NCI-H226 (cell line): ENCODE data around the gene XAB2.
"Not testable (repeated sequence)": the region's sequence is repeated elsewhere in the genome, so short reads cannot be mapped to it uniquely, and the experiment has no call there.

Experiments used
- DNase-seq: peaks from one replicate; pipeline ENCODE4 v3.0.0-alpha.2; 2015

The XAB2 gene

DNA sequence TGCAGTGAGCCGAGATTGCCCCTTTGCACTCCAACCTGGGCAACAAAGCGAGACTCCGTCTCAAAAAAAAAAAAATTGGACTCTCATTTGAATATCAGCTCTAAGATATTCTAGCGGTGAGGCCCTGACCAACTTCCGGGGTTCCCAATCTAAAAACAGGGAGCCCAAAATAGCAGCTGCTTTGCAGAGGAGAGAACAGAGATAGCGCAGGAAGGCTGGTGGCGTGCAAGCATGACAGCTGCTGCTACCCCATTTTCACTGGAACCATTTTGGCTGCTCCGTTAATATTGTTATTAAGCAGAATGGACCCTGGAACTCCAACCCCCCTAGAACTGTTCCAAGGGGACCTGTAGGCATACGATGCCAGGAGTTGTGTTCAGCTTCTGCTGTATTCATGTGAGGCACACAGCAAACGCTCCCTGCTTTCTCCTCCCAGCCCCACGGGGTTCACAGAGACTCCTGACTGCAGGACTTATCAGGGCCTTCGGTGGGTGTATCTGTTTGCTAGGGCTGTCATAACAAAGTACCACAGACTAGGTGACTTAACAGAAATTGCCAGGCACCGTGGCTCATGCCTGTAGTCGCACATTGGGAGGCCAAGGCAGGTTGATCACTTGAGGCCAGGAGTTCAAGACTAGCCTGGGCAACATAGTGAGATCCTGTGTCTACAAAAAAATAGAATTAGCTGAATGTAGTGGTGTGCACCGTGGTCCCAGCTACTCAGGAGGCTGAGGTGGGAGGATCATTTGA, 19.1 kb upstream of the XAB2 start:
- DNase-seq, result no peak

DNA sequence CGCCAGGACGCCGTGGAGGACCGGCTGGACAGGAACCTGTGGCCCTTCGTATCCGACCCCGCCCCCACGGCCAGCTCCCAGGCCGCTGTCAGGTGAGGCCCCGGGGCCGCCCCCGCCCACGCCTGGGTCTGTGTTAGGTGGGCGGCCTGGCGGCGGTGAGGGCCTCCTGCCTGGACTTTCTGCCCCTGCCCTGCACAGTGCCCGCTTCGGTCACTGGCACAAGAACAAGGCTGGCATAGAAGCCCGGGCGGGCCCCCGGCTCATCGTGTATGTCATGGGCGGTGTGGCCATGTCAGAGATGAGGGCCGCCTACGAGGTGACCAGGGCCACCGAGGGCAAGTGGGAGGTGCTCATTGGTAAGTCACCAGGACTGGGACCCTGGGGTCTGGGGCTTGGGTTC, 17.8 kb upstream of the XAB2 start:
- no peak for DNase-seq

DNA sequence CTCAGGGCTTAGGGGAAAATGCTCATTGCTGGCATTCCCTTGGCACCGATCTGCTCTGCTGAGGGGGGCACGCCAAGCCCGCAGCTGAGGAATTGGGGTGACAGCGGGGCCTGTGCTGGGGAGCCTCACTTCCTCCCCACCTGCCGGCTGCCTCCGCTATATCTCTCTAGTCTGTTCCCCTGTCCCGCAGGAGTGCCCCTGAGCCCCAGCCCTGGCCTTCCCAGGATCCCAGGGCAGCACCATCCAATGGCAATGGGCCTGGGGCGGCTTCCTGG, 17.0 kb upstream of the XAB2 start:
- DNase-seq, result no peak

DNA sequence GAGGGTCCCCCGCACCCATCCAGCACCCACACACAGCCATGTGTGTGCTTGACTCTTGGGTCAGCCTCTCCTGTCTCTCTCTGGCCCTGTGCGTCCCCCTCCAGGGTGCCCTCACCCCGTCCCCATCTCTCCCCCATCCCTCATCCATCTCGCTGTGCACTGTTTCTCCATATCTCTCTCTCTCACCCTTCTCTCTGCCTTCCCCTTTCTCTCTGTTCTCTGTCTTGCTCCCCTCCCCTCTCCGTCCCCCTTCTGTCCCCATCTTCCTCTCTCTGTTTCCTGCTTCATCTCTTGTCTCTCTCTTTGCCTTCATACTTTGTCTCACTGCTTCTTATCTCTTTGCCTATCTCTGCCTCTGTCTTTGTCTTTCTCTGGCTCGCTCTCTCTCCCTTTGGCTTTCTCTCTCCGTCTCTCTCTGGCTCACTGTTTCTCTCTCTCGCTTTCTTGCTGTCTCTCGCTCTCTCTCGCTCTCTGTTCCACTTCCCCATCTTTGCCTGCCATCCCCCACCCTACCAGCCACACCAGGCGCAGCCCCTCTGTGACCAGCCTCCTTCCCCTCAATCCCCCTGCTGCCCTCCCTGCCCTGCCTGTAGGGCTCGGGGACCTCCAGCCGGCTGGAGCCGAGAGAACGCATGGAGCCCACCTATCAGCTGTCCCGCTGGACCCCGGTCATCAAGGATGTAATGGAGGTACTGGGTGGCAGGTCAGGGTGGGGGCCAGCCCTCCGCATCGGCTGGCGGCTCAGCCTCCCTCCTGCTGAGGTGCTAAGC, 16.5 kb upstream of the XAB2 start:
- no peak for DNase-seq

DNA sequence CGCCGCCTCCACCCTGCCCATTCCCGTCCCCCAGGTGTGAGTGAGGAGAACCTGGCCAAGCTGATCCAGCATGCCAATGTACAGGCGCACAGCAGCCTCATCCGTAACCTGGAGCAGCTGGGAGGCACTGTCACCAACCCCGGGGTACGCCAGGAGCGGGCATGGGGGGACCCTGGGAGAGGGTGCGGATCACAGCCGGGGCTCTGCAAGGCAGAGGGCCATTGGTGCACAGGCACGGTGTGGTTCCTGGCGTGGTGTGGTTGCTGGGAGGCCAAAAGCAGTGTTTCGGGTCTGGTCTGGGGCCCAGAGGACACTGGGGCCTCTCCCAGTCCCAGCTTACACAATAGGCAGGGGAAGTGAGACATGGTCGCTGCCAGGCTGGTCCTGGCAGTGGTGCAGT, 15.8 kb upstream of the XAB2 start:
- no peak for DNase-seq

DNA sequence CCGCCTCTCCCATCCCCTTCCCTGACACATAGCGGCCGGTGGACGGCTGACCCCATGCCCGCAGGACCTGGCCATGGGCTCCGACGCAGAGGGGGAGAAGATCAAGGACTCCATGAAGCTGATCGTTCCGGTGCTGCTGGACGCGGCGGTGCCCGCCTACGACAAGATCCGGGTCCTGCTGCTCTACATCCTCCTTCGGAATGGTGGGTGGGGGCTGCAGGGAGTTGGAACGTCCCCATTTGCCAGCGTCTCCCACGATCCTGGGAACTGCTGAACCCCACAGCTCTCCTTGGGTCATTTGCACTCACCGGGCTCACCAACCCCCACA, 15.2 kb upstream of the XAB2 start:
- DNase-seq, result no peak

DNA sequence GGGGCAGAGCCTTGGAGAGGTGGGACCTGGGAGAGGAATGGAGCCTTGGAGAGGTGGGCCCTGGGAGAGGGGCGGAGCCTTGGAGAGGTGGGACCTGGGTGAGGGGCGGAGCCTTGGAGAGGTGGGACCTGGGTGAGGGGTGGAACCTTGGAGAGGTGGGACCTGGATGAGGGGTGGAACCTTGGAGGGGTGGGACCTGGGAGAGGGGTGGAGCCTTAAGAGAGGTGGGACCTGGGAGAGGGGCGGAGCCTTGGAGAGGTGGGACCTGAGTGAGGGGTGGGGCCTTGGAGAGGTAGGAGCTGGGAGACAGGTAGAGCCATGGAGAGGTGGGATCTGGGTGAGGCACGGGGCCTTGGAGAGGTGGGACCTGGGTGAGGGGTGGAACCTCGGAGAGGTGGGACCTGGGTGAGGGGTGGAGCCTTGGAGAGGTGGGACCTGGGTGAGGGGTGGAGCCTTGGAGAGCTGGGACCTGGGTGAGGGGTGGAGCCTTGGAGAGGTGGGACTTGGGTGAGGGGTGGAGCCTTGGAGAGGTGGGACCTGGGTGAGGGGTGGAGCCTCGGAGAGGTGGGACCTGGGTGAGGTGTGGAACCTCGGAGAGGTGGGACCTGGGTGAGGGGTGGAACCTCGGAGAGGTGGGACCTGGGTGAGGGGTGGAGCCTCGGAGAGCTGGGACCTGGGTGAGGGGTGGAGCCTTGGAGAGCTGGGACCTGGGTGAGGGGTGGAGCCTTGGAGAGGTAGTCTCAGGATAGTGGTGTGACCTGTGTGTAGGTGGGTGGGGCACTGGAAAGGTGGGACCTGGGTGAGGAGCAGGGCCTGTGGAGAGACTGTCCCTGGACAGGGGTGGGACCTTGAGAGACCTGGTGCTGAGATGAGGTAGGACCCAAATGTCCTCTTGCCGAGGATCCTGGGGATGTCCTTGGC, 14.5 kb upstream of the XAB2 start:
- not testable (repeated sequence) for DNase-seq

DNA sequence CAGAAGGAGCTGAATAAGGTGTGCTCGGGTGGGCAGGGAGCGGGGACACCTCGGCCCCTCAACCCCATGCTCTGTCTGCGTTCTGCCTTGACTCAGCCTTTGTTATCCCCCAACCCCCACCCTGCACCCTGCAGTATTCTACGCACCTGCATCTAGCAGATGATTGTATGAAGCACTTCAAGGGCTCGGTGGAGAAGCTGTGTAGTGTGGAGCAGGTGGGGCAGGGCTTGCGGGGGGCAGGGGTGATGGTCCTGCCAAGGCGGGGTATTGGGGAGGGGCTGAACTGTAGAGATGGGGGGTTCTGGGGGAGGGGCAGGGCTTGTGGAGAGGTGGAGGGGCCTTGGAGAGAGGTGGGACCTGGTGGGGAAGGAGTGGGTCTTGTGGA, 13.7 kb upstream of the XAB2 start:
- DNase-seq, result no peak

DNA sequence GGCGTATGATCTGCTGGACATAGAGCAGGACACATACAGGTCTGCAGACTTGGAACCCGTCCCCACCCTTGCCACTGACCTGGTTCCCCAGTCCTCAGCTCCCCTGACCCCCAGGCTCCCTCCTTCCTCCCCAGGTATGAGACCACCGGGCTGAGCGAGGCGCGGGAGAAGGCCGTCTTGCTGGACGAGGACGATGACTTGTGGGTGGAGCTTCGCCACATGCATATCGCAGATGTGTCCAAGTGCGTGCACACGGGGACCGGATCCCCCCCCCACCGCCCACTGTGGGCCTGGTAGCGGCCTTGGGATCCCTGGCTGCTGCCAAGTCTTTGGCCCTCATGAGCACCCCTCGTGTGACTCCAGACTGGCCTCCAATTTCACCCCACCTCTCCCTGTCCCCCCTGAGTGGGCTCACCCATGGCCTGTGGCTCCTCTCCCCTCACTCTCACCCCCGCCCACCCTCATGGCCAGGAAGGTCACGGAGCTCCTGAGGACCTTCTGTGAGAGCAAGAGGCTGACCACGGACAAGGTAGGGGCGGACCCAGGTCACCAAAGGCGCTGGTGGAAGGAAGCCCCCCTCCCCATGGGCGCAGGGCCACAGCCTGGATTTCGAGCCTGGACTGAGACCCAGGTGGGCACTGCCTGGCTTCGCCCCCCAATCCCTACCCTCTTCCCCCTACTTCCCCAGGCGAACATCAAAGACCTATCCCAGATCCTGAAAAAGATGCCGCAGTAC, 13.1 kb upstream of the XAB2 start:
- DNase-seq, result no peak

DNA sequence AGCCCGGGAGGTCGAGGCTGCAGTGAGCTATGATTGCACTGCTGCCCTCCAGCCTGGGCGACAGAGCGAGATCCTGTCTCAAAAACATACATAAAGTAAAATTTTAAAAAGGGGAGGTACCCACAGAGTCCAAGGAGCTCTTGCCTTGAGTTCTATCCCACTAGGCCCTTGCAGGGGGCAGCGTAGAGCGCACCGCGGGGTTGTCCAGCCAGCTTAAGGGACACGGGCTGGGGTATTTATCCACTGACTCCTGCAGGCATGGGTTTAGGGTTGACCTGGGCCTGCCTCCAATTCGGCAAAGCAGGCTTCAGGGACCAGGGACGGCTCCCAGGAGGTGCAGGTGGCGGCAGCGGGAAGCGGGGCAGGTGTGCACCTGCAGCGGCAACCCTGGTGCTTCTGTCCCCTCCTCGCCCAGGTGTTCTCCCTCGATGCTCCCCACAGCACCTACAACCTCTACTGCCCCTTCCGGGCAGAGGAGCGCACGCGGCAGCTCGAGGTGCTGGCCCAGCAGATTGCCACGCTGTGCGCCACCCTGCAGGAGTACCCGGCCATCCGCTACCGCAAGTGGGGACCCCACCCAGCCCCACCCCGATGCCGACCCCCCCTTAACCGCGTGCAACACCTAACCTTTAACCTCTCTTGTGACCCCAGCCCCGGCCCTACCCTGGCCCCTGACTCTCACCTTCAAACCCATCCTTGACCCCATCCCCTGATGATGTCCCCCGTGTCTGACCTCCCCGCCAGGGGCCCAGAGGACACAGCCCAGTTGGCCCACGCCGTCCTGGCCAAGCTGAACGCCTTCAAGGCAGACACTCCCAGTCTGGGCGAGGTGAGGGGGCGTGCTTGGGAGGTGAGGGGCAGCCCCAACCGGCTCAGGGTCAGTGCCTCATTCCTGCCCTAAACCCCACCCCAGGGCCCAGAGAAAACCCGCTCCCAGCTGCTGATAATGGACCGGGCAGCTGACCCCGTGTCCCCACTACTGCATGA, 12.2 kb upstream of the XAB2 start:
- DNase-seq, result no peak

DNA sequence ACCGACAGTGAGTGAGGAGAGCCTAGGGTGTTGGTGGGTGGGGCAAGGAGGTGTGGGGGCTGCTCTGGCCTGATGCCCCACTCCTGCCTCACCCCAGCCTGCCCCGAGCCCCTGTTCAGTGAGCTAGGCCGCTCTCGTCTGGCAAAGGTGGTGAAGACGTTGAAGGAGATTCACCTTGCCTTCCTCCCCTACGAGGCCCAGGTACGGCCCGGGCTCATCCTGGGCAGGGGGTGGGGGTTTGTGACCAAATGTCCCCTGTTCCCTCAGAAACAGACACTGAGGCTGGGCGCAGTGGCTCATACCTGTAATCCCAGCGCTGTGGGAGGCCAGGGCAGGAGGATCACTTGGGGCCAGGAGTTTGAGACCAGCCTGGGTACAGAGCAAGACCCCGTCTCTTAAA, 11.5 kb upstream of the XAB2 start:
- DNase-seq, result no peak

DNA sequence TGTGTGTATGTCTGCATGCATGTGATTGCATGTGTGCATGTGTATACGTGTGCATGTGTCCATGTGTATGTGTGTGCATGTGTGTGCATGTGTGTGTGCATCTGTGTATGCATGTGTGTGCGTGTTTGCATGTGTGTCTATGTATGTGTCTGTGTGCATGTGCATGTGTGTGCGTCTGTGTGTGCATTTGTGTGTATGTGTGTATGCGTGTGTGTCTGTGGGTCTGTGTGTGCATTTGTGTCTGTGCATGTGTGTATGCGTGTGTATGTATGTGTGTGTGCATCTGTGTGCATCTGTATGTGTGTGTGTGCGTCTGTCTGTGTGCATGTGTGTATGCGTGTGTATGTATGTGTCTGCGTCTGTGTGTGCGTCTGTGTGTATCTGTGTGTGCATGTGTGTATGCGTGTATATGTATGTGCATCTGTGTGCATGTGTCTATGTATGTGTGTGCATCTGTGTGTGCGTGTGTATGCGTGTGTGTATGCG, 10.6 kb upstream of the XAB2 start:
- no peak for DNase-seq

DNA sequence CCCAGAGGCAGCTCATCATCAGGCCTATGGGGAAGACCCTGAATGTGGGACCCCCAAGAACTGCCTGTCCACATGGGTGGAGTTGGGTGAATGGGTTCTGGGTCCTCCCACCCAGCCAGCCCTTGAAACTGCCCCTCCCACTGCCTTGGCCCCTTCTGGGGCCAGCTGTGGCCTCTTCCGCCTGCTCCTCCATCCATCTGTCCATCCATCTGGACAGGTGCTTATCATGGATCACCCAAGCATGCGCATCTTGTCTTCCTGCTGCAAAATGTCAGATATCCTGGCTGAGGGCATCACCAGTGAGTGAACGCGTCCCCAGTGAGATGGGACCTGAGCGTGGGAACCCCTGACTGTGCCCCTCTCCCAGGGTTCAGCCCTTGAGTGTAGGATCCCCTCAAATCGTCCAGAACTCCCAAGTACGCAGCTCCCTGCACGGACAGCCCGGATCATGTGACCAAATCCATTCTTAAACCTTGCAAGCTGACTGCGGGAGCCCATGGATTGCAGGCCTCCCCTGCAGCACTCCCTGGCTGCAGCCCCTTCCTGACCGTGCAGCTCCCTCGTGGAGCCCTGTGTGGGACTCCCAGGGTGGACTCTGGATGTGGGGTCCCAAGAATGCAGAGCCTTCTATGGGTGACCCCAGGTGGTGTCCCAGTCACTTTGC, 9.6 kb upstream of the XAB2 start:
- no peak for DNase-seq

DNA sequence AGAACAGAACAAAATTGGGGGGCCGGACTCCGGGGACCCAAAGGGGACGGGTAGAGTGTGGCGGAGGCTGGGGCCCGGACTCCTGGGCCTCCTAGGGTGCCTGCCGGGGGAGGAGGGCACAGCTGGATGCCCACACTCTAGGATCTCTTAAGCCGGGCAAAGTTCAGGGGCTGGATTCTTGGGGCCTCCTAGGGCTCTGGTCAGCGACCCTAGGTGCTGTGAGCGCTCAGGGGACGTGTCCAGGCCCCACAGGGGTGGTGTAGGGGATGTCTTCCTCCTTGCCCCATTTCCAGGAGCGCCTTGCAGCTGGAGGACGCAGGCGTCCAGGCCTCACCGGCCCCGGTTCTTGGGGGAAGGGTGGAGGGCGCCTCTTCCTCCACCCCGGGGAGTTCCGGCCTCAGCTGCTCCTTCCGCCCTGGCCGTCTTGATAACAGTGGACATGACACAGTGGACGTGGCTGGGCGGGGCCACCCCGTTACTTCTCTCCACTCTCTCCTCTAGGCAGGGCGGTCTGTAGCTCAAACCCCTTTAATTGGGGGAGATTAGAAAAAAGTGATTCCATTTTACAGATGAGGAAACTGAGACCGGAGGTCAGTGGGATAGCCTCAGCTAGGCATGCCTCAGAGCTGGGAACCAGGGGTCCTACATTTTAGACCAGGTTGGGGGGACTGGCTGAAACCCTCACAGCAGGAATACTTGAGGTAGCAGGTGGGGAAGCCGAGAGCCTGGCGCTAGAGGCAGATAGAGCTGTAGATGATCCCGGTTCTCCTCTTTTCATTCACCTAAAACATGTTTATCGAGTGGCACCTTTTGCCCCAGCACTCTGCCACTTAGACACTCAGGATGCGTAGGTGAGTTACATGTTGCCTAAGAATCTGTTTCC, 8.3 kb upstream of the XAB2 start:
- peak; percentile 64 for DNase-seq

DNA sequence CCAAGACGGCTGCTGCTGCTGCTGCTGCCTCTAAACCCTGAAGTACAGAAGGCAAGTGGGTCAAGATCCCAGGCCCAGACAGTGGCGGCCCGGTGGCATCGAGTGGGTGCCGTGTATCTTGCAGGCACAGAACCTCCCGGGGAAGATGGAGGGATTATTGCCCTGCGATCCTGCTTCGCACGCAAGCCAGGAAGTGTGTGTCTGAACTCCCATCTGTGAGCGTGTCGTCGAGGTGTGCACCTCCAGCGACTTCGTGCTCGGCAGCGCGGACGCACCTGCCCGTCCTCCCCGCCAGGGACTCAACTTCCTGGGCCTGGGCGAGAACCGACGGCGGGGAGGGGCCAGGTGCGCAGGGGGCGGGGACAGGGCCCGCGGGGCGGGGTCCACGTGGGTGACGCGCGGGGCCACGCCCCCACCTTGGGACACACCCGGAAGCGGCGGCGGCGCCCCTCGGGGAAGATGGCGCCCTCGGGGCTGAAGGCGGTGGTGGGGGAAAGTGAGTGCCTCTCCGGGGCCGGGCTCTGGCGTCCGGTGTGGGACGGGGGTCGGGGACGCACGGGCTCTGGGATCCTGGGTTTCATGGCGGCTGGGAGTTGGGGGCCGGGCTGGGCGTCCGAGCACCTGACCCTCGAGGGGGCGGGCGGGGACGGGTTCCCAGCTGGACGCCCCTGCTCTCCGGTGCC, 7.5 kb upstream of the XAB2 start, which contains the start of gene STXBP2:
TSS of gene STXBP2 (plus strand) at position 420 of the 683 bp plus-strand sequence. CDS start at position 460, 40 bp downstream.
- peak; percentile 45 for DNase-seq

DNA sequence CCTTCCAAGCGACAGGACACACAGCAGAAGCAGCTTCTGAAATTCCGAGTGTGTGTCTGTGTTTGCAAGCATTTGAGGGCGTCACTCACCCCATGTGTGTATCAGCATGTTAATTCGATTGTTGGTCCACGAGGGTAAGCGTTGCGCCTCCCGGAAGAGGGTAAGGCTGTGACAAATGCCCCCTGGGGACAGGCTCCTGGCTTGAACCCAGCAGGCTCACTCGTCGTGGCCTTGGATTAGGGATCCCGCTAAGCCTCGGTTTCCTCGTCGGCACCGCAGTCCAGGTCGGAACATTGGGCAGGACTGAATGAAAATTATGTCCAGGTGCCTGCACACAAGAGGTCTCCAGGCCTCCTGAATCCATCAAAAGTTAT, 7.0 kb upstream of the XAB2 start:
- no peak for DNase-seq

DNA sequence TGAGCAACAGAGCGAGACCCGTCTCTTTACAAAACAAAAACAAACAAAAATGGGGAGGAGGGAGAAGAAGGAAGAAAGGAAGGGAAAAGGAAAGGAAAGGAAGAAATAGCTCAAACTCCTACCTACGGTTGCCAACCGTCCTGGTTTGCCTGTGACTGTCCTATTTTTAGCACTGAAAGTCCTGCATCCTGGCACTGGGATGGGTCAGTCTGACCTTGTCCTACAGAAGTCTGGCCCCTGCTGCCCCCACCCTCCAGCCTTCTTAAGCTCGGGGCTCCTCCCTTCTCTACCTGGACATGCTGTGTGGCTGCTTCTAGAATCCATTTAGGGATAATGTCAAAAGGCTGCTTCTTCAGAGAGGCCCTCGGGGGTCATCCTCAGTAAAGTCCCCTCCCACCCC, 6.3 kb upstream of the XAB2 start:
- DNase-seq, result no peak

DNA sequence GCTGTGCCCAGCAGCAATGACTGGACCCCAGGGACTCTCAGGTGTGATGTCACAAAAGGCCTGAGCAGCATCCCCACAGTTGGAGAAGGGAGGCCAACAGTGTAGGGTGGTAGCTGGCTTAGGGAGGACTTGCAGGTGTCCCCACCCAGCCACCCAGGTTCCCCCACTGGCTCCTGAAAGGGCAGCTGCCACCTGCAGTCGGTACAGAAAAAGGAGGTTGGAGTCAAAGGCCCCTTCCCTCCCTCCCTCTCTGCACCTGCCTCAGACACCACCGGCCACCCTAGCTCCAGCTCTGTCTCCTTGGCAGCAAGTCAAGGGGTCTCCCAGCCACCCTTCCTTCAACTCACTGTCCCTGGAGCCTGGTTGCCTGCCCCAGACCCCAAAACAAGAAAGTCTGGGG, 4.4 kb upstream of the XAB2 start, which contains the start of gene PCP2:
TSS of gene PCP2 (minus strand) at position 22 of the 400 bp plus-strand sequence. CDS start 262 bp downstream, outside the sequence.
- no peak for DNase-seq
